WERI-Rb-1 (cell line): ENCODE measurements around the gene RALGPS1.

Source experiments
- DNase-seq: peaks from one replicate; pipeline ENCODE4 v3.0.0-alpha.2; 2020
- H3K27ac ChIP-seq: fragments of 250-450 bp; sonication (Bioruptor Pico); 2 replicates; pipeline ENCODE4 v1.5.1; 2020; ENCODE audit warnings: mild to moderate bottlenecking, moderate library complexity
- H3K27me3 ChIP-seq: fragments of 250-450 bp; sonication (Bioruptor Pico); 2 replicates; pipeline ENCODE4 v1.5.1; 2021; ENCODE audit warnings: mild to moderate bottlenecking, low read depth, moderate library complexity; ENCODE audit not compliant: insufficient read depth, severe bottlenecking
- H3K36me3 ChIP-seq: fragments of 250-450 bp; sonication (Bioruptor Pico); 2 replicates; pipeline ENCODE4 v1.5.1; 2020; ENCODE audit warnings: mild to moderate bottlenecking, moderate library complexity
- H3K4me3 ChIP-seq: 2 replicates; pipeline ENCODE4 v1.5.1; 2011; ENCODE audit warnings: low read depth, mild to moderate bottlenecking, control low read depth, low read length
- H3K9me3 ChIP-seq: fragments of 250-450 bp; sonication (Bioruptor Pico); 2 replicates; pipeline ENCODE4 v1.5.1; 2021; ENCODE audit warnings: mild to moderate bottlenecking, moderate library complexity; ENCODE audit not compliant: severe bottlenecking
- CTCF ChIP-seq: IDR thresholded peaks from 2 replicates; pipeline ENCODE4 v1.5.1; 2011; ENCODE audit warnings: low read depth, mild to moderate bottlenecking, control low read depth, inconsistent platforms, low read length

RALGPS1 gene

DNA sequence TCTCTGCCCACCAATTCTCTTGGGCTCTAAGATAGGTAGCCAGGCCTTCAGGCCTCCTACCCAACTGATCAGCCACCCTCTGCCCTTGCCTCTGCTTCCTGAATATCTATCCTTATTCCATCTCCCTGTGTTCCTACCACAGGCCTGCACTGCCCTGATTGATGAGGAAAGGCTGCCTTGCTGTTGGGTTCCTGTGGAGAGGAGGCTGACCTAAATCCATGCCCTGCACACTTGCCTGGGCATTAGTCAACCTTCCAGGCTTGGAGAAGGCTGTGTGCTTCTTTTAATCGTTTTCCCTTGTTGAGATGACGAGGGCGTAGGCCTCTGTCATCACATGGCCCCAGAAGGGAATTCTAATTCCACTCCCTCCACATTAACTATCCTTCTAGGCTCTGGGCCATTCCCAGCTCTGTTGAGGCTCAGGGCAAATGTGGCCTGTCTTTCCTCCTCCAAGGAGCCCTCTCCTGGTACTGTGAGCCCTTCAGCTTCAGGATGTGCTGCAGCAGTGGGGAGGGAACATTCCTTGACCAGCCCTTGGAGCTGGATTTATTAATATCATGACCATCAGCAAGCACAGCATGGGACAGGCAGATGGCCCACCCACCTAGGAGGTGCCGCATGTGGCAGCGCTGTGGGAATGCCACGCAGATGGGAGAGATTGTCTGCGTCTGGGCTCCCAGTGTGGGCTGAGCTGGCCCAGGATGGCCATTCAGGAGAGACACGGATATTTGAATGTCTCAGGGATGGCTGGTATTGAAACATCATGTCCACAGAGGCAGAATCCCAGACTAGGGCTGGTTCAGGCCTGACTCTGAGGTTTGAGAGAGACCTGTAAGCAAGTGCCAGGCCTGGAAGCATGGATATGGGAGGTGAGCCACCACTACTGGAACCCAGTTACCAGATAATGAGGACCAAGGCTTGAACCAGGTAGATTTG lies 166.9 kb downstream of the RALGPS1 start:
- no peak for TF ChIP-seq CTCF
- no peaks in the 10 kb centered on the region for H3K36me3 ChIP-seq
- peak; percentile 6 for DNase-seq
- no peaks in the 10 kb centered on the region for H3K27me3 ChIP-seq
- no peaks in the 10 kb centered on the region for H3K9me3 ChIP-seq
- H3K4me3 ChIP-seq = no peak overlapping the region
- H3K27ac ChIP-seq = no peak overlapping the region

- Histone ChIP-seq H3K36me3 (peaks cover 5% of the 10 kb centered on the region), H3K27ac (no peak overlapping the region), H3K4me3 (no peak overlapping the region), H3K27me3 (no peaks in the 10 kb centered on the region), H3K9me3 (no peaks in the 10 kb centered on the region)
- no peak for TF ChIP-seq CTCF
- peak; percentile 4 for DNase-seq
Measured at GRCh38 chr9:127083138-127083980, 168.8 kb downstream of the RALGPS1 start.

GRCh38 chr9:127084076-127085039 lies 169.8 kb downstream of the RALGPS1 start:
- DNase-seq = peak; percentile 2
- Histone ChIP-seq H3K4me3 (no peak overlapping the region), H3K36me3 (peaks cover 5% of the 10 kb centered on the region), H3K9me3 (no peaks in the 10 kb centered on the region), H3K27ac (no peak overlapping the region), H3K27me3 (no peaks in the 10 kb centered on the region)
- TF ChIP-seq CTCF = no peak

DNA sequence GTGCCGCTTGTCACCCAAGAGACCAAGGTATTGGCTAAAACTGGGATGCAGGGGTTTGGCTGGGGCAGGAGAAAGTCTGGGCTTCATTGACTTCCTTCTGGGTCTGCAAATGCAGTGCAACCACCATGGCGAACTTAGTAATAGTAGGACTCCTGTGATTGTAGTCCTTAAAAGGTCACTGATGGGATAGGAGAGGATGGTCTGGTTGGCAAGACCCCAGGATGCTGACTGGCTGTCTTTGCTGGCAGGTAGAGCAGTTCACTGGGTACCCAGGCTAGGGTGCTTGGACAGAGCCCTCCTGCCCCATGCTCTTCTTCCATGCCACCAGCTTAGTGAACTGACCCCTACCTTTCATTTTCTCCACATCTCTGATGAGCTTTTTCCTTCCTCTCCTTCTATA lies 170.6 kb downstream of the RALGPS1 start:
- H3K4me3 ChIP-seq = no peak overlapping the region
- no peak for TF ChIP-seq CTCF
- H3K9me3 ChIP-seq = no peaks in the 10 kb centered on the region

DNA sequence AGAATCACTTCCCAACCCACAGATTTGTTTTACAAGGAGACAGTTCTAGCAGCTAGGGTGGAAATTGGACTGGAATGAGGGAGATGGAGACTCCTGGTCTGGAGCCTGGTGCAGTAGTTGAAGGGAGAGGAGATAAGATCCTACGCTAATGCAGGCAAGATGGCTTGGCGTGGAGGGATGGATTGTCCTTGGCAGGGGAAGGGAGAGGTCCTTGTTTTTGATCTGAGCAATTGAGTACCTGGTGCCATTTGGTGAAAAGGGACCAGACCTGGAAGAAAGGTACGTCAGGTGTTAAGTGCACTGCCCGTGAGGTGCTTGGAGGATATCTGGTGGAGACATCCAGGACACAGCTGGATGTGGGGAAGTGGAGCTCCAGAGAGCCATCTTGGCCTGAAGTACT lies 172.2 kb downstream of the RALGPS1 start:
- Histone ChIP-seq H3K27ac (no peak overlapping the region), H3K4me3 (no peak overlapping the region), H3K36me3 (peaks cover 5% of the 10 kb centered on the region), H3K9me3 (no peaks in the 10 kb centered on the region), H3K27me3 (no peaks in the 10 kb centered on the region)
- DNase-seq = no peak
- TF ChIP-seq CTCF = no peak

More for the DNA sequence above, 170.6 kb downstream of the RALGPS1 start:
- Histone ChIP-seq H3K36me3 (peaks cover 5% of the 10 kb centered on the region), H3K27ac (no peak overlapping the region), H3K27me3 (no peaks in the 10 kb centered on the region)
- DNase-seq = peak; percentile 4
